Ishikawa (cell line): ENCODE data around the gene MTUS2.

Experiments used
- CEBPB ChIP-seq: IDR thresholded peaks from 2 replicates; pipeline ENCODE4 v1.6.1; 2012
- CREB1 ChIP-seq: IDR thresholded peaks from 2 replicates; pipeline ENCODE4 v1.6.1; 2012; ENCODE audit warnings: low read depth
- EGR1 ChIP-seq: IDR thresholded peaks from 2 replicates; pipeline ENCODE4 v1.6.1; 2012
- EP300 ChIP-seq: IDR thresholded peaks from 2 replicates; pipeline ENCODE4 v1.6.1; 2012; ENCODE audit warnings: borderline replicate concordance
- FOXM1 ChIP-seq: IDR thresholded peaks from 2 replicates; pipeline ENCODE4 v1.6.1; 2012; ENCODE audit warnings: low read depth, borderline replicate concordance
- NFIC ChIP-seq: IDR thresholded peaks from 2 replicates; pipeline ENCODE4 v1.6.1; 2012
- RAD21 ChIP-seq: IDR thresholded peaks from 2 replicates; pipeline ENCODE4 v1.6.1; 2012; ENCODE audit warnings: low read depth
- TAF1 ChIP-seq: IDR thresholded peaks from 2 replicates; pipeline ENCODE4 v1.6.1; 2012; ENCODE audit warnings: low read depth, mild to moderate bottlenecking
- TCF12 ChIP-seq: IDR thresholded peaks from 2 replicates; pipeline ENCODE4 v1.6.1; 2012; ENCODE audit warnings: low read depth
- TEAD4 ChIP-seq: IDR thresholded peaks from 2 replicates; pipeline ENCODE4 v1.6.1; 2012
- YY1 ChIP-seq: IDR thresholded peaks from 2 replicates; pipeline ENCODE4 v1.6.1; 2012; ENCODE audit warnings: low read depth
- ZBTB7A ChIP-seq: IDR thresholded peaks from 2 replicates; pipeline ENCODE4 v1.6.1; 2012; ENCODE audit warnings: low read depth
- TF ChIP-seq, protein P1 (sequence below): IDR thresholded peaks from 2 replicates; pipeline ENCODE4 v1.6.1; 2012; ENCODE audit warnings: low read depth, mild to moderate bottlenecking
- TF ChIP-seq, protein P2 (sequence below): IDR thresholded peaks from 2 replicates; pipeline ENCODE4 v1.6.1; 2012
- TF ChIP-seq, protein P3 (sequence below): IDR thresholded peaks from 2 replicates; pipeline ENCODE4 v1.6.1; 2012

The MTUS2 gene

DNA sequence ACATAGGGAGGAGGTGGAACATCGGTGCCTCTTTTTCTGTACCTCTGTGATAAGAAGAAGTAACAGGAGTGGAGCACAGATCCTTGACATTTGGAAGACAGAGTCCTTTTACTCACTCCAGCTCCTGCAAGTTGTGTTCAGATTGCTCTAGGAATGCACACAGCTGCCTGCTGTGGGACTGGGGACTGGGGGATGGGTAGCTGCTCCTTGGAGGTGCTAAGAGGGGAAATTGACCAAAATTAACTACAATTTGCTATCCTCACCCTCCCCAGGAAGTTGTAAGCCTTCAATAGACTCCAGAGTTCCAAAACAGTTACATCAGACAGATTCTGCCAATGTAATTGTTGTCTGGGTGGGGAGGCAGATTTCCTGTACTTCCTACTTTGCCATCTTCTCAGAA lies 317.9 kb downstream of the MTUS2 start:
- TF ChIP-seq NFIC (no peak), TEAD4 (no peak), YY1 (no peak), EGR1 (no peak)
- TF ChIP-seq, protein P1, sequence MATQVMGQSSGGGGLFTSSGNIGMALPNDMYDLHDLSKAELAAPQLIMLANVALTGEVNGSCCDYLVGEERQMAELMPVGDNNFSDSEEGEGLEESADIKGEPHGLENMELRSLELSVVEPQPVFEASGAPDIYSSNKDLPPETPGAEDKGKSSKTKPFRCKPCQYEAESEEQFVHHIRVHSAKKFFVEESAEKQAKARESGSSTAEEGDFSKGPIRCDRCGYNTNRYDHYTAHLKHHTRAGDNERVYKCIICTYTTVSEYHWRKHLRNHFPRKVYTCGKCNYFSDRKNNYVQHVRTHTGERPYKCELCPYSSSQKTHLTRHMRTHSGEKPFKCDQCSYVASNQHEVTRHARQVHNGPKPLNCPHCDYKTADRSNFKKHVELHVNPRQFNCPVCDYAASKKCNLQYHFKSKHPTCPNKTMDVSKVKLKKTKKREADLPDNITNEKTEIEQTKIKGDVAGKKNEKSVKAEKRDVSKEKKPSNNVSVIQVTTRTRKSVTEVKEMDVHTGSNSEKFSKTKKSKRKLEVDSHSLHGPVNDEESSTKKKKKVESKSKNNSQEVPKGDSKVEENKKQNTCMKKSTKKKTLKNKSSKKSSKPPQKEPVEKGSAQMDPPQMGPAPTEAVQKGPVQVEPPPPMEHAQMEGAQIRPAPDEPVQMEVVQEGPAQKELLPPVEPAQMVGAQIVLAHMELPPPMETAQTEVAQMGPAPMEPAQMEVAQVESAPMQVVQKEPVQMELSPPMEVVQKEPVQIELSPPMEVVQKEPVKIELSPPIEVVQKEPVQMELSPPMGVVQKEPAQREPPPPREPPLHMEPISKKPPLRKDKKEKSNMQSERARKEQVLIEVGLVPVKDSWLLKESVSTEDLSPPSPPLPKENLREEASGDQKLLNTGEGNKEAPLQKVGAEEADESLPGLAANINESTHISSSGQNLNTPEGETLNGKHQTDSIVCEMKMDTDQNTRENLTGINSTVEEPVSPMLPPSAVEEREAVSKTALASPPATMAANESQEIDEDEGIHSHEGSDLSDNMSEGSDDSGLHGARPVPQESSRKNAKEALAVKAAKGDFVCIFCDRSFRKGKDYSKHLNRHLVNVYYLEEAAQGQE: no peak
- TF ChIP-seq, protein P2, sequence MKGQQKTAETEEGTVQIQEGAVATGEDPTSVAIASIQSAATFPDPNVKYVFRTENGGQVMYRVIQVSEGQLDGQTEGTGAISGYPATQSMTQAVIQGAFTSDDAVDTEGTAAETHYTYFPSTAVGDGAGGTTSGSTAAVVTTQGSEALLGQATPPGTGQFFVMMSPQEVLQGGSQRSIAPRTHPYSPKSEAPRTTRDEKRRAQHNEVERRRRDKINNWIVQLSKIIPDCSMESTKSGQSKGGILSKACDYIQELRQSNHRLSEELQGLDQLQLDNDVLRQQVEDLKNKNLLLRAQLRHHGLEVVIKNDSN: no peak
- TF ChIP-seq, protein P3, sequence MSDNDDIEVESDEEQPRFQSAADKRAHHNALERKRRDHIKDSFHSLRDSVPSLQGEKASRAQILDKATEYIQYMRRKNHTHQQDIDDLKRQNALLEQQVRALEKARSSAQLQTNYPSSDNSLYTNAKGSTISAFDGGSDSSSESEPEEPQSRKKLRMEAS: no peak

DNA sequence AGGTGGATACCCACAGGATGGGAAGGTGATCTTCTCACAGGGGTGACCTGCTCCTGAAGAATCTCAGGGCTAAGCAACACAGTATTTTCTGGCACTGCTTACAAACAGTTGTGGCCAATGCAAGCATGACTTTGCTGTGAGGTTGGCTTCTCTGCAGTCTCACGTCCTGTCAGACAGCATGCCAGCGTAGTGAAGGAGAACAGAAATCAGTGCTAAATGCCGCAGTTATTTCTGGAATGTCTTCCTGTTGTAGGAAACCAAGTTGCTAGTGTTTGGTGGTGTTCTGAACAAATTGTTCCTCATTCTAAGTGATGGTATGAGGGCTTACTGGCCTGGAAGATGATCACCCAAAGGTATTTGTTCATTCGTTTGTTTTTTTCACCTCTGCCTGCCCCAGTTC lies 320.1 kb downstream of the MTUS2 start:
- TF ChIP-seq, protein P1: no peak
- TF ChIP-seq RAD21 (peak; percentile 19; the same call in 1 of the 2 replicates), TEAD4 (peak; percentile 98), EP300 (peak; percentile 76; the same call in 1 of the 2 replicates), CEBPB (no peak), EGR1 (no peak), CREB1 (no peak), NFIC (peak; percentile 78), YY1 (no peak), FOXM1 (no peak), TAF1 (no peak), ZBTB7A (no peak), TCF12 (peak; percentile 81)
- TF ChIP-seq, protein P2: no peak
- TF ChIP-seq, protein P3: peak; percentile 50; the same call in 1 of the 2 replicates

DNA sequence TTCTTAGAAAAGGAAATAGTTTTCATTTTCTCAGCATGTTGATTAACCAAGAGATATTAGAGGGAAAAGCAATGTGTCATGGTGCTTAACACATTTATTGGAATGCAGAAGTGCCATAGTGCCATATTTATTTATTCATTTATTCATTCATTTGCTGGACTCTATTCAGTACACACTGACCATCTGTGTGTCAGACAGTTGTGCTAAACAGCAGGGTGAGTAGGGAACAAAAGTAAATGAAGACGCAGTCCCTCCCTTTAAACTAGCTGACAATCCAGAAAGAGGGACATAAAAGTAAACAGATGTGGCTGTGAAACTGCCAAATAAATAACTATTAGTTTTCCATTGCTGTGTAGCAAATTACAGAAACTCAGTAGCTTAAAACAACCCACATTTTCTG lies 323.7 kb downstream of the MTUS2 start:
- TF ChIP-seq, protein P3: no peak
- no peak for TF ChIP-seq NFIC
- TF ChIP-seq RAD21: no peak
- TF ChIP-seq ZBTB7A: no peak
- TF ChIP-seq CEBPB: no peak
- TF ChIP-seq TCF12: no peak
- TF ChIP-seq TAF1: no peak
- TF ChIP-seq CREB1: no peak
- no peak for TF ChIP-seq YY1
- TF ChIP-seq, protein P1: no peak
- TF ChIP-seq, protein P2: no peak

DNA sequence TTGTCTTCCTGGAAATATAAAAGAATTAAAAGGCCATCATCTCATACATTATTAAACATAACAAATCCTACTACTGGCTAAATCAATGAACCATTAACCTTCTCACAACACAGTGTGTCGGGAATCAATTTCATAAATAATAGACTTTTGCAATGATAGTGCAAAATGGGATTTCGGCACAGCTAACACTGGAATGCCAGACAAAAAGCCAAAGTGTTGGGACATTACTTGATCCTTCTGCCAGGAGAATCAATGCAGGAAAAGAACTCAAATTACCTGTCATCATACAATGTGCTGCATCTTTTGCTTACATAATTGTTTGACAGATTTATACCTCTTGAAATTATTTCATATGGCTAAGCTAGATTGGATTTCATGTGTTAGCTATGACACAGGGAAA lies 334.3 kb downstream of the MTUS2 start:
- TF ChIP-seq CEBPB (no peak), CREB1 (no peak), NFIC (no peak), RAD21 (no peak), TEAD4 (no peak), EP300 (no peak), EGR1 (no peak), ZBTB7A (no peak), YY1 (no peak), TCF12 (no peak), FOXM1 (no peak), TAF1 (no peak)
- TF ChIP-seq, protein P1: no peak
- TF ChIP-seq, protein P2: no peak
- TF ChIP-seq, protein P3: no peak
